Panc1 (cell line): ENCODE measurements around the gene MFSD12. TPM values are rescaled to one million over a fixed set of nuclear protein-coding genes. Genes with fewer than 3 reads are reported as not detected.

Experiments used
- ATAC-seq: fragments of 200-7000 bp; cut with Tn5 transposase; 2 replicates; pipeline ENCODE4 v1.9.1; 2020; ENCODE audit warnings: mild to moderate bottlenecking, moderate library complexity
- BruUV-seq: library from RNA; stranded (reverse); fragments of 400-500 nt; replicated peaks from 2 replicates; lab custom pipeline; 2021; lab: Mats Ljungman, UMichigan
- CTCF ChIA-PET: fragments of 300-600 bp; sonication (Branson Sonifier 250); formaldehyde crosslinking; loops from one replicate; lab custom pipeline; 2022; ENCODE audit warnings: antibody characterized with exemption; lab: Charles Lee
- POLR2A ChIA-PET: fragments of 300-600 bp; sonication (Branson Sonifier 250); formaldehyde crosslinking; loops from one replicate; lab custom pipeline; 2022; ENCODE audit warnings: antibody characterized with exemption; lab: Charles Lee
- DNase-seq: peaks from one replicate; pipeline ENCODE4 v3.0.0-alpha.2; 2010; ENCODE audit warnings: low read depth, low spot score
- H3K27ac ChIP-seq: 2 replicates; pipeline ENCODE4 v1.5.1; 2011; ENCODE audit warnings: mild to moderate bottlenecking, low read length, inconsistent platforms
- H3K27me3 ChIP-seq: fragments of 200-500 bp; sonication (Bioruptor generic); 2 replicates; pipeline ENCODE4 v1.6.0; 2014; ENCODE audit warnings: low read length, inconsistent platforms; ENCODE audit not compliant: control insufficient read depth, insufficient read depth
- H3K36me3 ChIP-seq: fragments of 200-500 bp; sonication (Bioruptor generic); 2 replicates; pipeline ENCODE4 v1.5.1; 2014; ENCODE audit warnings: inconsistent platforms, mild to moderate bottlenecking, low read length, moderate library complexity; ENCODE audit not compliant: control insufficient read depth, insufficient read depth
- H3K4me1 ChIP-seq: 2 replicates; pipeline ENCODE4 v1.5.1; 2011; ENCODE audit warnings: inconsistent platforms, mild to moderate bottlenecking, low read length, moderate library complexity; ENCODE audit not compliant: control insufficient read depth, insufficient read depth
- H3K4me3 ChIP-seq, 2 experiments: 2 replicates each; pipeline ENCODE4 v1.5.1; 2011 to 2012; ENCODE audit warnings: low read depth in 2 of 2, low read length in 2 of 2, mild to moderate bottlenecking in 2 of 2, inconsistent platforms in 1 of 2, moderate library complexity in 1 of 2
- H3K9me3 ChIP-seq: fragments of 200-500 bp; sonication (Bioruptor generic); 2 replicates; pipeline ENCODE4 v1.5.1; 2014; ENCODE audit warnings: low read depth, mild to moderate bottlenecking, inconsistent platforms, low read length, moderate library complexity; ENCODE audit not compliant: control insufficient read depth, insufficient read depth
- POLR2AphosphoS5 ChIP-seq: IDR thresholded peaks from 2 replicates; pipeline ENCODE4 v1.6.1; 2012; ENCODE audit warnings: mild to moderate bottlenecking, low read depth, low read length, moderate library complexity
- SIN3A ChIP-seq: IDR thresholded peaks from 2 replicates; pipeline ENCODE4 v1.6.1; 2012; ENCODE audit warnings: low read depth, mild to moderate bottlenecking, low read length, moderate library complexity, borderline replicate concordance; ENCODE audit not compliant: insufficient read depth
- TCF7L2 ChIP-seq: IDR thresholded peaks from 2 replicates; pipeline ENCODE4 v1.6.1; 2011; ENCODE audit warnings: mild to moderate bottlenecking, low read depth, low read length, inconsistent platforms
- in situ Hi-C: cut with HindIII; loops from 2 replicates; pipeline ENCODE4 v1.10.0; 2016; ENCODE audit warnings: low sequenced_read_pairs, low pct_unique_long_range_greater_than_20kb
- intact Hi-C: fragments of 100-400 bp; cut with micrococcal nuclease; formaldehyde crosslinking; loops from one replicate; pipeline ENCODE4 v1.10.0; 2022; ENCODE audit not compliant: unreplicated experiment
- total RNA-seq: library from RNA; stranded (reverse); gene quantifications from one replicate; pipeline ENCODE4 v1.2.1, GENCODE V29; 2021; ENCODE audit not compliant: unreplicated experiment
- TF ChIP-seq, protein P1 (sequence below), 2 experiments: IDR thresholded peaks; 2 replicates each; pipeline ENCODE4 v1.6.1; 2011 to 2012; ENCODE audit warnings: low read depth in 2 of 2, control low read depth in 1 of 2, low read length in 1 of 2, mild to moderate bottlenecking in 1 of 2, moderate library complexity in 1 of 2; ENCODE audit not compliant: insufficient read depth in 1 of 2
- TF ChIP-seq, protein P2 (sequence below): fragments of 450-650 bp; IDR thresholded peaks from 2 replicates; pipeline ENCODE4 v1.5.1; 2017; ENCODE audit warnings: mild to moderate bottlenecking

MFSD12 gene
- total RNA-seq, 1 experiment from 2014 or later = 98.8 TPM

DNA sequence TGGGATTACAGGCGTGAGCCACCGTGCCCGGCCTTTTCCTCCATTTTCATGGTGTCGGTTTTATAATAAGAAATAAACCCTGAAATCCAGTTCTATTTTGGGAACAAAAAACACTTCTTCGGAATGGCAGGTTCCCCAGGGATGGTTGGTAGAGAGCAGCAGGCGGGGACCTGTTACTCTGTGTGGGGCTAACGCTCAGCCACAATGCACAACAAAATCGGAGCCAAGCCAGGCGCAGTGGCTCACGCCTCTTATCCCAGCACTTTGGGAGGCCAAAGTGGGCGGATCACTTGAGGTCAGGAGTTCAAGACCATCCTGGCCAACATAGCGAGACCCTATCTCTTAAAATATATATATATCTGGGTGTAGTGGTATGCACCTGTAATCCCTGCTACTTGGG, 43.6 kb upstream of the MFSD12 start:
- Histone ChIP-seq H3K9me3 (no peaks in the 10 kb centered on the region), H3K4me3 (no peak overlapping the region), H3K36me3 (no peaks in the 10 kb centered on the region), H3K27me3 (no peaks in the 10 kb centered on the region), H3K4me1 (peaks cover 13% of the 10 kb centered on the region), H3K27ac (no peak overlapping the region)
- no peak for ATAC-seq
- BruUV-seq = no TSS peak
- POLR2A ChIA-PET = no interaction called here
- TF ChIP-seq POLR2AphosphoS5 (no peak), SIN3A (no peak), TCF7L2 (no peak)
- TF ChIP-seq, protein P1, sequence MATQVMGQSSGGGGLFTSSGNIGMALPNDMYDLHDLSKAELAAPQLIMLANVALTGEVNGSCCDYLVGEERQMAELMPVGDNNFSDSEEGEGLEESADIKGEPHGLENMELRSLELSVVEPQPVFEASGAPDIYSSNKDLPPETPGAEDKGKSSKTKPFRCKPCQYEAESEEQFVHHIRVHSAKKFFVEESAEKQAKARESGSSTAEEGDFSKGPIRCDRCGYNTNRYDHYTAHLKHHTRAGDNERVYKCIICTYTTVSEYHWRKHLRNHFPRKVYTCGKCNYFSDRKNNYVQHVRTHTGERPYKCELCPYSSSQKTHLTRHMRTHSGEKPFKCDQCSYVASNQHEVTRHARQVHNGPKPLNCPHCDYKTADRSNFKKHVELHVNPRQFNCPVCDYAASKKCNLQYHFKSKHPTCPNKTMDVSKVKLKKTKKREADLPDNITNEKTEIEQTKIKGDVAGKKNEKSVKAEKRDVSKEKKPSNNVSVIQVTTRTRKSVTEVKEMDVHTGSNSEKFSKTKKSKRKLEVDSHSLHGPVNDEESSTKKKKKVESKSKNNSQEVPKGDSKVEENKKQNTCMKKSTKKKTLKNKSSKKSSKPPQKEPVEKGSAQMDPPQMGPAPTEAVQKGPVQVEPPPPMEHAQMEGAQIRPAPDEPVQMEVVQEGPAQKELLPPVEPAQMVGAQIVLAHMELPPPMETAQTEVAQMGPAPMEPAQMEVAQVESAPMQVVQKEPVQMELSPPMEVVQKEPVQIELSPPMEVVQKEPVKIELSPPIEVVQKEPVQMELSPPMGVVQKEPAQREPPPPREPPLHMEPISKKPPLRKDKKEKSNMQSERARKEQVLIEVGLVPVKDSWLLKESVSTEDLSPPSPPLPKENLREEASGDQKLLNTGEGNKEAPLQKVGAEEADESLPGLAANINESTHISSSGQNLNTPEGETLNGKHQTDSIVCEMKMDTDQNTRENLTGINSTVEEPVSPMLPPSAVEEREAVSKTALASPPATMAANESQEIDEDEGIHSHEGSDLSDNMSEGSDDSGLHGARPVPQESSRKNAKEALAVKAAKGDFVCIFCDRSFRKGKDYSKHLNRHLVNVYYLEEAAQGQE (IDR thresholded peaks at IDR 0.05; ENCODE audit: insufficient read depth in 1 of 2, low read depth in 2 of 2, low read length in 1 of 2) = no peak
- TF ChIP-seq, protein P2, sequence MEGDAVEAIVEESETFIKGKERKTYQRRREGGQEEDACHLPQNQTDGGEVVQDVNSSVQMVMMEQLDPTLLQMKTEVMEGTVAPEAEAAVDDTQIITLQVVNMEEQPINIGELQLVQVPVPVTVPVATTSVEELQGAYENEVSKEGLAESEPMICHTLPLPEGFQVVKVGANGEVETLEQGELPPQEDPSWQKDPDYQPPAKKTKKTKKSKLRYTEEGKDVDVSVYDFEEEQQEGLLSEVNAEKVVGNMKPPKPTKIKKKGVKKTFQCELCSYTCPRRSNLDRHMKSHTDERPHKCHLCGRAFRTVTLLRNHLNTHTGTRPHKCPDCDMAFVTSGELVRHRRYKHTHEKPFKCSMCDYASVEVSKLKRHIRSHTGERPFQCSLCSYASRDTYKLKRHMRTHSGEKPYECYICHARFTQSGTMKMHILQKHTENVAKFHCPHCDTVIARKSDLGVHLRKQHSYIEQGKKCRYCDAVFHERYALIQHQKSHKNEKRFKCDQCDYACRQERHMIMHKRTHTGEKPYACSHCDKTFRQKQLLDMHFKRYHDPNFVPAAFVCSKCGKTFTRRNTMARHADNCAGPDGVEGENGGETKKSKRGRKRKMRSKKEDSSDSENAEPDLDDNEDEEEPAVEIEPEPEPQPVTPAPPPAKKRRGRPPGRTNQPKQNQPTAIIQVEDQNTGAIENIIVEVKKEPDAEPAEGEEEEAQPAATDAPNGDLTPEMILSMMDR = no peak
- intact Hi-C loops = no loop called here
- DNase-seq = no peak
- in situ Hi-C loops = no loop called here
- CTCF ChIA-PET = interaction anchor here (0.6 kb wide), 1 partner anchor 12 kb away, joined by 3 read pairs; no protein-coding TSS in a partner anchor

DNA sequence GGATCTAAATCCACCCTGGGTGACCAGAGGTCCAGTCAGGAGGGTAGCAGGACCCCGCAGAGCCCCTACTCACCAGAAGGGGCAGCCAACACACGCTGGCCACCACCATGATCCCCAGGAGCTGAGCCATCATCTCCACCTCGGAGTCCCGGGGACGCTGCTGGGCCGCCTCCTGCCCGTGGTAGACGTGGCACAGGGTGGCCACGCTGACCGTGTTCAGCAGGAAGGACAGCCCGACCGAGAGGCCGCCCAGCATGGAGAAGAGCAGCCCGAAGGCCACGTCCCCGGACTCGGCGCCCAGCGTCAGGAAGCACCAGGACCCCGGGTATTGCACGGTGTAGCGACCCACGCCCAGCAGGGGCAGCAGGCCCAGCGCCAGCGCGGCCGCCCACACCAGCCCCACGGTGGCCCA, 42.4 kb upstream of the MFSD12 start:
- in situ Hi-C loops = no loop called here
- TF ChIP-seq TCF7L2 (no peak), POLR2AphosphoS5 (no peak), SIN3A (no peak)
- TF ChIP-seq, protein P2 = no peak
- TF ChIP-seq, protein P1 (IDR thresholded peaks at IDR 0.05; ENCODE audit: insufficient read depth in 1 of 2, low read depth in 2 of 2, low read length in 1 of 2) = no peak
- H3K27ac ChIP-seq = no peak overlapping the region
- H3K4me3 ChIP-seq = no peak overlapping the region
- no peak for DNase-seq
- H3K9me3 ChIP-seq = no peaks in the 10 kb centered on the region
- H3K27me3 ChIP-seq = no peaks in the 10 kb centered on the region
- no peak for ATAC-seq
- intact Hi-C loops = no loop called here
- BruUV-seq = no TSS peak
- POLR2A ChIA-PET = no interaction called here
- H3K36me3 ChIP-seq = no peaks in the 10 kb centered on the region
- H3K4me1 ChIP-seq = peaks cover 13% of the 10 kb centered on the region
- CTCF ChIA-PET = no interaction called here
